H1 (cell line): Measurements from ENCODE around the gene AMZ1. TPM values are rescaled to one million over a fixed set of nuclear protein-coding genes. Genes with fewer than 3 reads are reported as not detected.

Experiments
- CTCF ChIA-PET: fragments of 300-600 bp; sonication (Branson Sonifier 250); formaldehyde crosslinking; loops from one replicate; lab custom pipeline; 2021; ENCODE audit not compliant: partially characterized antibody; lab: Charles Lee
- POLR2A ChIA-PET: fragments of 300-600 bp; sonication (Branson Sonifier 250); formaldehyde crosslinking; loops from one replicate; lab custom pipeline; 2021; ENCODE audit warnings: inconsistent platforms; ENCODE audit not compliant: partially characterized antibody; lab: Charles Lee
- DNase-seq, 2 experiments: peaks; one replicate each; pipeline versions ENCODE4 v3.0.0 to v3.0.0-alpha.2; 2010 to 2022; ENCODE audit warnings: low spot score in 2 of 2, low read depth in 1 of 2, mixed read lengths in 1 of 2
- FAIRE-seq: peaks from 2 replicates; lab custom pipeline; 2011; peaks lifted over from hg19 to GRCh38; lab: Jason Lieb, UNC
- H2AFZ ChIP-seq: 2 replicates; pipeline ENCODE4 v1.8.1; 2012; ENCODE audit warnings: low read length, inconsistent platforms
- H2AK5ac ChIP-seq: 2 replicates; pipeline ENCODE4 v1.6.1; 2013; ENCODE audit warnings: low read depth, low read length
- H2BK120ac ChIP-seq: replicated peaks from 2 replicates; pipeline ENCODE3; 2013; ENCODE audit warnings: low read depth, low read length, inconsistent platforms
- H2BK12ac ChIP-seq: 2 replicates; pipeline ENCODE4 v1.6.1; 2013; ENCODE audit warnings: low read depth, low read length
- H2BK15ac ChIP-seq: 2 replicates; pipeline ENCODE4 v1.6.1; 2013; ENCODE audit warnings: low read length
- H2BK20ac ChIP-seq: 2 replicates; pipeline ENCODE4 v1.6.1; 2013; ENCODE audit warnings: low read length
- H2BK5ac ChIP-seq: 2 replicates; pipeline ENCODE4 v1.6.1; 2013; ENCODE audit warnings: low read depth, low read length
- H3K14ac ChIP-seq: 2 replicates; pipeline ENCODE4 v1.6.1; 2013; ENCODE audit warnings: inconsistent platforms; ENCODE audit not compliant: insufficient read length
- H3K18ac ChIP-seq: 2 replicates; pipeline ENCODE4 v1.6.1; 2013; ENCODE audit warnings: low read length; ENCODE audit errors: extremely low read depth
- H3K23ac ChIP-seq: 2 replicates; pipeline ENCODE4 v1.6.1; 2013; ENCODE audit warnings: inconsistent platforms; ENCODE audit not compliant: insufficient read length
- H3K23me2 ChIP-seq: 2 replicates; pipeline ENCODE4 v1.6.1; 2013; ENCODE audit warnings: low read depth, low read length
- H3K27ac ChIP-seq: 2 replicates; pipeline ENCODE4 v1.6.1; 2011; ENCODE audit warnings: low read depth, low read length, inconsistent platforms
- H3K27me3 ChIP-seq, 4 experiments: replicated peaks in 1 of 4; 1 replicate in 1 of 4; 2 replicates in 3 of 4; pipeline versions ENCODE4 v1.6.1 to v1.8.1; 2011 to 2013; ENCODE audit warnings: low read length in 3 of 4, mild to moderate bottlenecking in 3 of 4, inconsistent platforms in 2 of 4, mixed read lengths in 2 of 4, moderate library complexity in 1 of 4; ENCODE audit not compliant: control insufficient read depth in 3 of 4, insufficient read depth in 3 of 4; ENCODE audit errors: extremely low read depth in 1 of 4
- H3K36me3 ChIP-seq, 4 experiments: 2 replicates each; pipeline versions ENCODE4 v1.6.1 to v1.8.1; 2011 to 2013; ENCODE audit warnings: mild to moderate bottlenecking in 4 of 4, low read length in 3 of 4, moderate library complexity in 2 of 4, control low read depth in 1 of 4, inconsistent platforms in 1 of 4; ENCODE audit not compliant: insufficient read depth in 4 of 4, control insufficient read depth in 2 of 4
- H3K4ac ChIP-seq: replicated peaks from 2 replicates; pipeline ENCODE3; 2013; ENCODE audit warnings: low read length, low read depth, mixed read lengths, inconsistent platforms; ENCODE audit not compliant: insufficient read length
- H3K4me1 ChIP-seq, 4 experiments: replicated peaks in 1 of 4; 1 replicate in 1 of 4; 2 replicates in 3 of 4; pipeline versions ENCODE4 v1.6.1 to v1.8.1; 2011 to 2013; ENCODE audit warnings: low read length in 3 of 4, inconsistent platforms in 2 of 4, mixed read lengths in 1 of 4; ENCODE audit not compliant: insufficient read depth in 4 of 4, control insufficient read depth in 3 of 4
- H3K4me2 ChIP-seq, 2 experiments: 2 replicates each; pipeline versions ENCODE4 v1.6.1 to v1.8.1; 2011 to 2013; ENCODE audit warnings: low read depth in 2 of 2, low read length in 2 of 2, control low read depth in 1 of 2, inconsistent platforms in 1 of 2, mild to moderate bottlenecking in 1 of 2; ENCODE audit not compliant: insufficient read depth in 1 of 2
- H3K4me3 ChIP-seq, 4 experiments: fragments of 200-600, 300-600 bp in 1 of 4; sonication (generic), shearing (Covaris generic), sonication (Bioruptor Twin) in 1 of 4; 2 replicates each; pipeline versions ENCODE4 v1.5.1 to v1.8.1; 2011 to 2016; ENCODE audit warnings: low read length in 4 of 4, low read depth in 3 of 4, control low read depth in 2 of 4, inconsistent platforms in 2 of 4, mild to moderate bottlenecking in 2 of 4, mixed read lengths in 1 of 4, moderate library complexity in 1 of 4; ENCODE audit not compliant: insufficient read depth in 2 of 4; ENCODE audit errors: extremely low read depth in 1 of 4
- H3K56ac ChIP-seq: replicated peaks from 2 replicates; pipeline ENCODE3; 2013; ENCODE audit warnings: low read depth, mild to moderate bottlenecking, mixed read lengths, low read length, inconsistent platforms; ENCODE audit not compliant: insufficient read length
- H3K79me1 ChIP-seq: 2 replicates; pipeline ENCODE4 v1.6.1; 2013; ENCODE audit warnings: low read depth, low read length, control low read depth
- H3K79me2 ChIP-seq, 2 experiments: 2 replicates each; pipeline versions ENCODE4 v1.6.1 to v1.8.1; 2012 to 2013; ENCODE audit warnings: low read length in 2 of 2, mild to moderate bottlenecking in 2 of 2, inconsistent platforms in 1 of 2; ENCODE audit not compliant: insufficient read depth in 2 of 2, control insufficient read depth in 1 of 2
- H3K9ac ChIP-seq, 4 experiments: replicated peaks in 1 of 4; 1 replicate in 1 of 4; 2 replicates in 3 of 4; pipeline versions ENCODE4 v1.6.1 to v1.8.1; 2011 to 2013; ENCODE audit warnings: low read depth in 3 of 4, low read length in 3 of 4, control low read depth in 2 of 4, mild to moderate bottlenecking in 2 of 4, moderate library complexity in 2 of 4, inconsistent platforms in 1 of 4; ENCODE audit errors: extremely low read depth in 1 of 4
- H3K9me3 ChIP-seq, 2 experiments: 2 replicates each; pipeline versions ENCODE4 v1.6.1 to v1.8.1; 2012 to 2013; ENCODE audit warnings: mild to moderate bottlenecking in 2 of 2, moderate library complexity in 2 of 2, control low read depth in 1 of 2, inconsistent platforms in 1 of 2, low read depth in 1 of 2, low read length in 1 of 2, mixed read lengths in 1 of 2; ENCODE audit not compliant: insufficient read depth in 2 of 2
- H4K20me1 ChIP-seq, 2 experiments: replicated peaks in 1 of 2; 2 replicates each; pipeline versions ENCODE3 to v1.8.1; 2011 to 2013; ENCODE audit warnings: inconsistent platforms in 2 of 2, low read length in 2 of 2, mild to moderate bottlenecking in 1 of 2; ENCODE audit not compliant: insufficient read depth in 2 of 2, control insufficient read depth in 1 of 2
- H4K5ac ChIP-seq: 2 replicates; pipeline ENCODE4 v1.6.1; 2013; ENCODE audit warnings: low read length, low read depth, mixed read lengths, inconsistent platforms; ENCODE audit not compliant: insufficient read length
- H4K8ac ChIP-seq: 2 replicates; pipeline ENCODE4 v1.8.0; 2013; ENCODE audit warnings: mild to moderate bottlenecking, moderate library complexity, low read length, inconsistent platforms; ENCODE audit not compliant: insufficient read depth; ENCODE audit errors: extremely low read depth
- H4K91ac ChIP-seq: replicated peaks from 2 replicates; pipeline ENCODE3; 2013; ENCODE audit warnings: low read length, mixed read lengths, inconsistent platforms; ENCODE audit not compliant: insufficient read length
- CREB1 ChIP-seq: IDR thresholded peaks from 2 replicates; pipeline ENCODE4 v1.6.1; 2012; ENCODE audit warnings: inconsistent platforms
- SRF ChIP-seq: IDR thresholded peaks from 2 replicates; pipeline ENCODE4 v1.6.1; 2011; ENCODE audit warnings: mild to moderate bottlenecking, low read depth, low read length, moderate library complexity
- TBP ChIP-seq: IDR thresholded peaks from 2 replicates; pipeline ENCODE4 v1.6.1; 2011; ENCODE audit warnings: low read depth, low read length, improper control_type of control experiment
- TCF12 ChIP-seq: IDR thresholded peaks from 2 replicates; pipeline ENCODE4 v1.6.1; 2011; ENCODE audit warnings: low read depth, mild to moderate bottlenecking, low read length
- YY1 ChIP-seq: IDR thresholded peaks from 2 replicates; pipeline ENCODE4 v1.6.1; 2011; ENCODE audit warnings: low read depth, mild to moderate bottlenecking, low read length
- WGBS, 2 experiments: shearing (Covaris generic) in 1 of 2; methylation state at CpG; one replicate each; pipeline versions ENCODE4 v1.1.6 to v1.1.7; 2013 to 2015; ENCODE audit warnings: low lambda C conversion rate in 2 of 2, mixed read lengths in 2 of 2, inconsistent platforms in 1 of 2, low coverage in 1 of 2, missing lambda C conversion rate in 1 of 2; ENCODE audit not compliant: insufficient replicate concordance in 2 of 2, insufficient coverage in 1 of 2, insufficient read length in 1 of 2; ENCODE audit errors: extremely low coverage in 1 of 2, missing lambda C conversion rate in 1 of 2; 5-methylcytosine and 5-hydroxymethylcytosine counted together
- polyA plus RNA-seq, 7 experiments: library from polyadenylated mRNA; depleted of rRNA in 3 of 7; stranded (reverse) in 5 of 7; unstranded in 2 of 7; fragments of >200 nt in 5 of 7; fragments of 200-250 nt in 2 of 7; gene quantifications; 1 replicate in 5 of 7; 2 replicates in 1 of 7; 4 replicates in 1 of 7; pipeline versions ENCODE4 v1.2.1 to v1.2.3, GENCODE V29; 2011 to 2013; ENCODE audit warnings: missing spikeins in 2 of 7, mixed read lengths in 2 of 7
- total RNA-seq: library from RNA; stranded (reverse); fragmentation: NEBNext Ultra II Directional; extraction: Animal tissue kit (Norgen Biotek cat#: 25700); gene quantifications from 2 replicates; pipeline ENCODE4 v1.2.1, GENCODE V29; 2021
- TF ChIP-seq, protein P1 (sequence below): IDR thresholded peaks from 2 replicates; pipeline ENCODE4 v1.6.1; 2012; ENCODE audit warnings: low read length, inconsistent platforms
- TF ChIP-seq, protein P2 (sequence below), 3 experiments: IDR thresholded peaks; 1 replicate in 2 of 3; 2 replicates in 1 of 3; pipeline versions ENCODE4 v1.5.1 to v1.6.1; 2011; ENCODE audit warnings: low read length in 3 of 3, mild to moderate bottlenecking in 3 of 3, inconsistent platforms in 2 of 3, low read depth in 1 of 3, moderate library complexity in 1 of 3; ENCODE audit not compliant: insufficient read depth in 1 of 3; ENCODE audit errors: control extremely low read depth in 1 of 3

AMZ1 gene
- total and polyA plus RNA-seq, 2 of the 8 experiments (the other 6 are each of a cell fraction or from before 2014, with no cell fraction given) = 0.59 to 1.4 TPM

DNA sequence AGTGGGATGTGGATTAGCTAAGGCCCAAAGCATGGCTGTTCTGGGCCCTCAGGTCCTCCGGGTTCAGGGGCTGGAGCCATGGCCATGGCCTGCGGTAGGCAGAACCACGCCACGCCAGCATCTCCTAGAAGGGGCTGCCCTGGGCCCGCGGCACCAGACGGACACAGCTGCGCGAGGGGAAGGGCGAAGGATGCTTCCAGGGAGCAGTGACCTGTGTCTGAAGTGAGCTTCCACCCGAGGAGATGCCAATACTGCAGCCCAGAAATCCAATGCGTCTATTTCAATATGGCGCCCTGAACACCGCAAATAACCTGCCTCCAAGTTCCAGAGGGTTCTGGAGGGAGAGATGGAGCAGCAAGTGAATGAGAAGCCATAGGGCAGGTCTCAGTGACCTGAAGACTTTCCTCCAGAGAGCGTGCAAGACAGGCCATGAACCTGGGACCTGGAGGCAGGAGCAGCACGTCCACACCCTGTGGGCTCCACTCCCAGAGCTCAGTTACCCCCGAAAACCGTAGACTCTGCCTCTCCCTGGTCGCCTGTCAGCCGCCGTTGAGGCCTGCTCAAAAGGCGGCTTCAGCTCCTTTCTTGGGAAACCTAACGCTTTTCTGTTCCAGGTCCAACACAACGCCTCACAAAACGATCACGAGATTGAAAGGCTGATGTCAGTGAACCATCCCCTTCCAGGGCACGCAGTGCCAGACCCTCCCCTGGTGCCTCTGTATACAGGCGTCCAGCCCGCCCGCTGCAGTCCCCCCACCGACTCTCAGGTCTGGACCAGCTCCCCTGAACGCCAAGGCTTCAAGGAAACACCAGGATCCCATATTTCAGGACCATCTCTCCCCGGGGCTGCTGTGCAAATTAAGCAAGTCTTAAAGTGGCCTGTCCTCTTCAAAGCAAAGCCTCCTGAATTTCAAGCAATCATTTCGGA, 37.4 kb downstream of the AMZ1 start:
- no peak overlapping the region for H3K14ac ChIP-seq
- H3K23me2 ChIP-seq = no peaks in the 10 kb centered on the region
- no peak overlapping the region for H2BK20ac ChIP-seq
- no peak overlapping the region for H2AK5ac ChIP-seq
- H3K79me2 ChIP-seq = peaks cover 0 to 3% of the 10 kb centered on the region in 2 experiments; a peak in 1 of 4 replicates
- H4K8ac ChIP-seq = no peak overlapping the region
- H3K23ac ChIP-seq = no peak overlapping the region
- H3K18ac ChIP-seq = no peak overlapping the region
- POLR2A ChIA-PET = no interaction called here
- H4K91ac ChIP-seq = no peak overlapping the region
- no peak overlapping the region for H4K5ac ChIP-seq
- 96% methylated on average over 34 of the region's 34 CpGs; no CpG with 5 or more reads in 1 of the 2 experiments for WGBS, 2 experiments
- H3K4me2 ChIP-seq = no peak overlapping the region
- no peak overlapping the region for H3K4me3 ChIP-seq
- no peak for DNase-seq
- H2BK120ac ChIP-seq = no peak overlapping the region
- no peak overlapping the region; the same call in 1 of the 2 replicates for H2BK5ac ChIP-seq
- peaks cover 0 to 7% of the 10 kb centered on the region in 2 experiments for H4K20me1 ChIP-seq
- H3K27ac ChIP-seq = no peak overlapping the region
- H3K27me3 ChIP-seq = no peaks in the 10 kb centered on the region
- no peak overlapping the region for H2BK12ac ChIP-seq
- peaks cover 9% of the 10 kb centered on the region; the same call in 1 of the 2 replicates for H3K79me1 ChIP-seq
- peaks cover 0 to 3% (median 0%) of the 10 kb centered on the region in 4 experiments; a peak in 1 of 7 replicates for H3K4me1 ChIP-seq
- CTCF ChIA-PET = interaction anchor here (0.9 to 11.4 kb wide), 4 partner anchors 12 to 170 kb away, joined by 3 to 125 read pairs (median 3); partner anchors contain the start of gene BRAT1
- no peak overlapping the region for H2AFZ ChIP-seq
- no peak overlapping the region for H3K4ac ChIP-seq
- no peak overlapping the region for H2BK15ac ChIP-seq
- H3K9me3 ChIP-seq = no peaks in the 10 kb centered on the region
- H3K56ac ChIP-seq = no peak overlapping the region
- FAIRE-seq = no peak
- H3K9ac ChIP-seq = no peak overlapping the region
- peaks cover 0 to 16% (median 6%) of the 10 kb centered on the region in 4 experiments; a peak in 6 of 8 replicates for H3K36me3 ChIP-seq
- TF ChIP-seq, protein P1, sequence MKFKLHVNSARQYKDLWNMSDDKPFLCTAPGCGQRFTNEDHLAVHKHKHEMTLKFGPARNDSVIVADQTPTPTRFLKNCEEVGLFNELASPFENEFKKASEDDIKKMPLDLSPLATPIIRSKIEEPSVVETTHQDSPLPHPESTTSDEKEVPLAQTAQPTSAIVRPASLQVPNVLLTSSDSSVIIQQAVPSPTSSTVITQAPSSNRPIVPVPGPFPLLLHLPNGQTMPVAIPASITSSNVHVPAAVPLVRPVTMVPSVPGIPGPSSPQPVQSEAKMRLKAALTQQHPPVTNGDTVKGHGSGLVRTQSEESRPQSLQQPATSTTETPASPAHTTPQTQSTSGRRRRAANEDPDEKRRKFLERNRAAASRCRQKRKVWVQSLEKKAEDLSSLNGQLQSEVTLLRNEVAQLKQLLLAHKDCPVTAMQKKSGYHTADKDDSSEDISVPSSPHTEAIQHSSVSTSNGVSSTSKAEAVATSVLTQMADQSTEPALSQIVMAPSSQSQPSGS = no peak
- no peak for TF ChIP-seq TCF12
- TF ChIP-seq TBP = no peak
- no peak for TF ChIP-seq YY1
- no peak for TF ChIP-seq CREB1
- TF ChIP-seq, protein P2, sequence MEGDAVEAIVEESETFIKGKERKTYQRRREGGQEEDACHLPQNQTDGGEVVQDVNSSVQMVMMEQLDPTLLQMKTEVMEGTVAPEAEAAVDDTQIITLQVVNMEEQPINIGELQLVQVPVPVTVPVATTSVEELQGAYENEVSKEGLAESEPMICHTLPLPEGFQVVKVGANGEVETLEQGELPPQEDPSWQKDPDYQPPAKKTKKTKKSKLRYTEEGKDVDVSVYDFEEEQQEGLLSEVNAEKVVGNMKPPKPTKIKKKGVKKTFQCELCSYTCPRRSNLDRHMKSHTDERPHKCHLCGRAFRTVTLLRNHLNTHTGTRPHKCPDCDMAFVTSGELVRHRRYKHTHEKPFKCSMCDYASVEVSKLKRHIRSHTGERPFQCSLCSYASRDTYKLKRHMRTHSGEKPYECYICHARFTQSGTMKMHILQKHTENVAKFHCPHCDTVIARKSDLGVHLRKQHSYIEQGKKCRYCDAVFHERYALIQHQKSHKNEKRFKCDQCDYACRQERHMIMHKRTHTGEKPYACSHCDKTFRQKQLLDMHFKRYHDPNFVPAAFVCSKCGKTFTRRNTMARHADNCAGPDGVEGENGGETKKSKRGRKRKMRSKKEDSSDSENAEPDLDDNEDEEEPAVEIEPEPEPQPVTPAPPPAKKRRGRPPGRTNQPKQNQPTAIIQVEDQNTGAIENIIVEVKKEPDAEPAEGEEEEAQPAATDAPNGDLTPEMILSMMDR (IDR thresholded peaks at IDR 0.05; ENCODE audit: control extremely low read depth in 1 of 3, insufficient read depth in 1 of 3, low read depth in 1 of 3, low read length in 3 of 3) = no peak
- TF ChIP-seq SRF = no peak
